ENCODE data around the gene GPC6.
A peak's percentile ranks its signal among the peaks of the same experiment; 100 is the strongest.

GPC6 gene

DNA sequence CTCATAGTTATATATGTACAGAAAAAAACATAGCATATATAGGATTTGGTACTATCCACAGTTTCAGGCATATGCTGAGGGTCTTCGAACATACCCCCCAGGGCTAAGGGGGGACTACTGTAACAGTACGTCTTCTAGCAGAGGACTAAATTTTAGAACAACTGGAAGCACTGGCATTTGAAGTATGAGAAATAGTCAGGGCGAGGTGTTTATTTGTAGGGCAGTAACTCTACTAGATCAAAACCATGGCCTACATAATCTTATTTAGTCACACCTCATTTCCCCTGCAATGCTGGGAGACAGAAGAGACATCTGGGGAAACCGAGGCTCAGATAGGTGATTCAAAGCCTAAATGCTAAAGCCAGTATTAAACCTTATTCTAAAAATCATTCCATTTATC lies 1007.2 kb downstream of the GPC6 start:
- no peak for DNase-seq

DNA sequence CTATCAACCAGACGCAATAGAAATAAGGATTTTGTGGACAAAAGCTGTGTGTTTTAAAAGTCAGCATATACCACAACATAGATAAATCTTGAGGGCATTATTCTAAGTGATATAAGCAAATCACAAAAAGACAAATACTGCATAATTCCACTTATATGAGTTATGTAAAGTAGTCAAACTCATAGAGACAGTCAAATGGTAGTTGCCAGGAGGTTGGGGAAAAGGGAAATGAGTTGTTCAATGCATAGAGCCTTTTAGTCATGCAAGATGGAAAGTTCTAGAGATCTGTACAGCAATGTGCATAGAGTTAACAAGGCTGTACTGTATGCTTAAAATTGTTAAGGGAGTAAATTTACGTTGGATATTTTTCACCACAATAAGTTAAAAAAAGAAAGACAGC lies 1008.1 kb downstream of the GPC6 start:
- DNase-seq: no peak

DNA sequence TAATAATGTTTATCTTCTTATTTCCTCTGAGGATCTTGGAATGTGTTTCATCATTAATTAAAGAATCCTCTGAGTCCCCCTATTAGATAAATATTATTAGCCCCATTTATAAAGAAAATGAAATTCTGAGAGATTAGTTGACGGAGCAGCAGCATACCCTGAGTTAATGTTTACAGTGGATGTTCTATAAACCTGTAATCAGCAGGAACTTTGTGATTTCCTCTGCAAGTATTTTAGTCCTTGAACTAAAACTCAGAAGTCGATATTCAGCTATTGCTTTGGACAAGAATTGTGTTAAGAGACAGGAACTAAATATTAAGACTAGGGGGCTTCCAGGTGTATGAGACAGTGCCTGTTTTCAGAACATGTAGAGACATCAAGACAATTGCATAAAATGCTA lies 1009.5 kb downstream of the GPC6 start:
- DNase-seq: no peak

DNA sequence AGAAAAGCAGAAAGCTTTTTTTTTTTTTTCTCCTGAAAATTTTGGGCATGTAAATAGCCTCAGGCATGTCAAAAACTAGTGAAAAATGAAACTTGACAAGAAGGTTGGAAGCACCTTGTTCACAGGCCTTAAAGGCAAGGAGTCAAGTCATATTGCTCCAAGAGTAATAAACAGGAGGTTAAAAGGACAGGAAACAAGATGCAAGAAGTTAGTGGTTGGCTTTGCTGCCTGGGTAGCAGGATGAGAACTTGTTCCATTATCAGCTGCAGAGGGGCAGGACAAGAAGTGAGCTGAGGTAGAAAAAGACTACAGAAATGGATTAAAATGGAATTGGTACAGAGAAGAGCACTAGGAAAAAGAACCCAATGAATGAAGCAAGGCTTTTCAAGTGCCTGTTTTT lies 1010.3 kb downstream of the GPC6 start:
- no peak for DNase-seq

DNA sequence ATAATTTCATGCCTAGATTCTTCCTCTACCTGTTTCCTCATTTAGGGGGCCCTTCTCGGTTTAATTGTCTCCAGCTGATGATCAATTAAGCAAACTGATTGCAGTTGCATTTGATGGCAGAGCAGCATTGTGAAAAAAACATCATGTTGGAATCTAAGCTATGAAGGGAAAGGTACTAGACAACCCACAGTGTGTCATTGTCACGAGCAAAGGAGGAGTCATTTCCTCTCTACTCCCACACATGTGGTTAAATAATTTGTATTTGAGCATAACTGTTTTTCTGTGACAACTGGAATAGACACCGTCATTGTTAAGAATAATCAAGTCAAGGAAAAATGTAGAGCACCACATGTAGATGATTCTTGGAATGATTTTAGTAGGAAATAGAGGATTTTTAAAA lies 1012.5 kb downstream of the GPC6 start:
- DNase-seq: peak; percentile 4 to 39

DNA sequence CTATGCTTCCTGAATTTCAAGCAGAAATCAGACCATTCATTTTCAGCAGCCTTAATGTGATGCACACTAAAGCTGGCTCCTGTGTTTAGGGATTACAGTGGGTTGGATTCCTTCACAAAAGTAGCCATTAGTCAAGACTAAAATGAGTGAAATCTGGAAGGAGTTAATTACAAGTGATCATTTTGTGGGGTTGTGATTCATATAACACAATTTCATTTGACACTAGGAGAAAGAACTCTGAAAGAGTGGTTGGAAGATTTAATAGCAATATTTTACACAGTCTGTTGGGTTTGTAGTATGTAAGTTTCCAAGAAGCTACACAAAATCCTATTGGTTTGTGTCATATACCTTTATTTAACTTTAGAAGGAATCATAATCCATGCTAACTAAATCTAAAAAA lies 1015.9 kb downstream of the GPC6 start:
- DNase-seq: no peak

DNA sequence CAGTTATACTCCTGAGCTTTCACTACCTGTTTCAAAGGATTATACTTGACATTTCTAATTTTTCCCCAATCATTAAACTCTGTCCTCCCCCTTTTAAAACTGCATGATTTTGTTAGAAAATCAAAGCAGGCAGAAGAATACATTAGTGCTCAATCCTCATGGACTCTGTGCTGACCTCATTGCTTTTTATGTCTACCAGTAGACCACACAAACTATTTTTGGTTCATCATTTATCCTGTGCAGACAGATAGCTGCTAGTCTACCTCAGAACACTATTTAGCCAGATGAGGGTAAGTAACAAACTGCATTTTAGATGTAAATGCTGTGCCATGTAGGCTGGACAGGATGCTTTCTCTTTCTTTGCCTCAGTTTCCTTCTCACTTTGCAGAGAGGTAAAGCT lies 1016.9 kb downstream of the GPC6 start:
- DNase-seq: no peak

DNA sequence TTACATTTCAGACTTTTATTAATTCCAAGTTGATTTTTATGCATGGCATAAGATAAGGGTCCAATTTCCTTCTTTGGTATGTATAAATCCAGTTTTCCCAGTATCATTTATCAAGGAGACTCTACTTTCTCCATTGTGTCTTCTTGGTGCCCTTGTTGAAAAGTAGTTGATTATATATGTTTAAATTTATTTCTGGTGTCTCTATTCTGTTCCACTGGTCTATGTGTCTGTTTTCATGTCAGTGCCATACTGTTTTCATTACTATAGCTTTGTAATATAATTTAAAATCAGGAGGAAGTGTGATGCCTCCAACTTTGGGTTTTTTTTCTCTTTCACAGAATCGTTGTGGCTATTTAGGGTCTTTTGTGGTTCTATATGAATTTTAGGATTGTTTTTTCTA lies 1019.9 kb downstream of the GPC6 start:
- no peak for DNase-seq

DNA sequence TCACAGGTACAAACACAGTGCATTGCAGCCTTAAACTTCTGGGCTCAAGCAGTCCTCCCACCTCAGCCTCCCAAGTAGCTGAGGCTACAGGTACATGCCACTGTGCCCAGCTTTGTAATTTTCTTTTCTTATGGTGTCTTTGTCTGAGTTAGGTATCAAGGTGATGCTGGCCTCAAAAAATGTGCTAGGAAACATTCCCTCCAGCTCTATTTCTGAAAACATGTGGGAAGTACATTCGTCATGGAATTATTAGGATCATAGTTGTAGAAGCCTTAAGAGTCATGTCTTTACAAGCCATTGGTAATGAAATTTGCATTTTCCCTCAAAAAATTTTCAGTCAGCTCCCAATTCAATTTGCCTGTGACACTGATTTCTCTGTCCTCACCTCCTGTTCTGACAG lies 1021.3 kb downstream of the GPC6 start:
- no peak for DNase-seq

DNA sequence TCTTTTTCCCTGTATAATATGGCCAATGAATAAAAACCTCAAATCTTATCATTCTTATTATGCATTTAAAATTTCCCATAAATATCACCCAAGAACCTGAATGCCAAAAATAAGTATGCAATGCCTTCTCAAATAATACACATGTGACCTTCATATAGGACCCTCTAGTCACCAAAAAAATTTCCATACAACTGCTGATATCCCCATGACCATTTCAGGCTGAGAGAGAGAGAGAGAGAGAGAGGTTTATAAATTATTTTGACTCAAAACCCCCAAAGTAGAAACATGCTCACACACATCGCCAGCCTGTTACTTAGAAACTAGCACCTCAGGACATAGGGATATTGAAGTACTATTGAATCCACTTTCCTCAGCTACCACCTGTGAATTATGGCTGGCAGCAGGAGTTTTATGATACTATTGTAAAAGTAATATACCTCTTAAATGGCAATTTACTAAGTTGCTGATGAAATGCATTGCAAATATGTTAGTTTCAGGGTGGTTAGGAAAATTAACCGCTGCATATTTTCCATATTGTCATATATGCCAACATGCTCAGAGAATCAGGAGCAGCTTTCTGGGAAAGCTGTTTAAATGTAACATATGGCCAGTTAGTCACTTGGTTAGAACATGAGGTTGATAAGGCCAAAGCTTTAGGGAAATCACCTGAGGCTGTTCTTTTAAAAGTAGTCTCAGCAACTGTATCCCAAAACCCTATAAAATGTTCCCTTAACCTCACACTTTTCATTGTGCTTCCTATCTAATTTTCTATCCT lies 1022.0 kb downstream of the GPC6 start:
- no peak for DNase-seq

DNA sequence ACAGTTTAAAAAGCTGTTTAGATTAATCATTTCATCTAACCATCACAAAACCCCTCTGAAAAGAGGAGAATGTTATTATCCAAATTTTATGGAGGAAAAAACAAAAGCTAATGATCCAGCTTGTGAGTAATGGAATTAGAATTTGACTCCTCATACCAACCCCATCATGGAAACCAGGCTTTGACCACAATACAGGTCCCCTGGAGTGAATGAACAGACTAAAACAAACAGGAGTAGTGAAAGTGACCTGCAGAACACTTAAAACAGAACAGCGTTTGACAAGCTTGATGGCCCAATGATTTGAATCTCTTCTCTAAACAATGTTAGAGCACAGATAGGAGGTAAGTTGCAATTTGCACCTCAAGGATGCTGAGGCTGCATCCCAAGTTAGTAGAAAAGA lies 1022.9 kb downstream of the GPC6 start:
- peak in 1 of 2 experiments; percentile 52 for DNase-seq

DNA sequence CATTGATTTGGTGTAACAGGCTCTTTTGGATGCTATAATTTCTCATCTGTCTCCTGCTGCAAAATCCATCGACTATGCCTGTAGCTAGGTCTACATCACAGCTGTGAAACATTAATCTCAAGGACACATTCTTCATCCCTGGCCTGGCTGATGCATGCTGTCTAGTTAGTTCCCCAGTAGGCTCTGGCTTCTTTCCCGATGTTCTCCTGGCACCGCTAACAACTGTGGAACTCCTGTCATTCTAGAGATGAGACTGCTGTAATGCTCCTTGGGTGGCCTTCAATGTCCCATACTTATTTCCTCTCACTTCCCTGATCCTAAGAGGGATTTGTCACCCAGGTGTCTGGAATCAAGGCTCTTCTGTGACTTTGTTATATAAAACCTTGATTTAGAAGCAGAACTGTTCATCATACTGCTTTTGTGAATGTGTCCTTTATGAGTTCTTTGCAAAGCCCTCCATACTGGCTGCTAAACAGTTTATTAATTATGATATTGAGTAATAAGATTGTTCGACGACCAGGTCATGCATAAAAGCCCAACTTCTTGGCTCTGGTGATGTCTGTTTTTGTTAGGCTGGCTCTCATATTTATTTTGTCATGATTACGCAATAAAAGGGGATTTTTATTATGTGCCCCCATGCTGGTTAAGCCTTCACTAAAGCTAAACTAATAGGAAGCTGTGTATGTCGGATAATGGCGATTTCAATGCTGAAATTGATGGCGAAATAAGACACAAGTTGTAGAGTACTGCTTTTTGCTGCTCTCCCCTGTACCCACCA lies 1025.4 kb downstream of the GPC6 start:
- no peak for DNase-seq

DNA sequence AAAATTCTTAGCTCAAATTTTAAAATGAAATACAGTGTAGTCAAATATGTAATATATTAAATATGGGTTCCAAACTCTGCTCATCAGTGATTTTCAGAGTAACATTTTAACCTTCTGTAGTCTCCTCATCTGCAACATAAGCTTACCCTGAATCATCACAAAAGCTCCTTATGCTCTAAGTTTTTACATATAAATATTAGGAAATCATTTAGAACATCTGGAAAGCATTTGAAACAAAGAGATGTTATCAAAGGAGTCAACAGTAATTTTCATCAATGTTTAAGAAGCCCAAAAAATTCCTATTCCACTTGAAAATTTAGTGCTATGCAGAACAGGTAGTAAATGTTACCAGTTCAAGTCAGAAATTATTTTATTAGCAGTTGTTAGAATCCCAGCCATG lies 1028.1 kb downstream of the GPC6 start:
- DNase-seq: no peak

DNA sequence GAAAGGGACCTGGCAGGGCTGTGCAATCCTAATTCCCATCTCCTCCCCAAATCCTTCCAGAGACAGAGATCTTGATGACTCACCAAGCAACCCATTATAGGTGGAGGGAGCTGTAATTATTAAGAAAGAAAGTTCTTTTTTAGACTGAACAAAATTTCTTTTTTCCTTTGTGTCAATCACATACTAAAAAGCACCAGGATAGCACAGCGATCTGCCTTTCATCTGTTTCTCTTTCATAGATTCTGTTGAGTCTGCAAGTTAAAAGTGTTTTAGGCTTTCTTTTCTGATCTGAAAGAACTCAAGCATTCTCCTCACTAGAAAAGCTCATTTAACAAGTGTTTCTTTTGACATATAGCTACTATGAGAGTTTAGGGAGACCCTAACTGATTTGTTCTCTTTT lies 1030.1 kb downstream of the GPC6 start:
- no peak for DNase-seq

DNA sequence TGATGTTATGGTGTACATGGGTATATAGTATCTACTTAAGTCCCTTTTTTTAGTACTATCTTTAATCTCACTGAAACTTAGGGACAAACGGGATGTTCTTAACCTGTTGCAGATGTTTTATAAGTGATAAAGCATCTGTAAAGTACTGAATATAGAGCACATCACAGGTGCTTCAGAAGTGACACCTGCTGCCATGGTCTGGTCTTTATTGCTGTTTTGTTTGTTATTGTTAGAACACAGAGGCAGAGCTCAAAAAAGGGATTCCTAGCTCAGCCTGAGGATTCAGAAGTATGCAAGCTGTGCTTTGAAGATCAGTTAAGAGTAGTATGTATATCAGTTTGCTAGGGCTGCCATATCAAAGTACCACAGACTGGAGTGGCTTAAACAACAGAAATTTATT lies 1033.4 kb downstream of the GPC6 start:
- no peak for DNase-seq

DNA sequence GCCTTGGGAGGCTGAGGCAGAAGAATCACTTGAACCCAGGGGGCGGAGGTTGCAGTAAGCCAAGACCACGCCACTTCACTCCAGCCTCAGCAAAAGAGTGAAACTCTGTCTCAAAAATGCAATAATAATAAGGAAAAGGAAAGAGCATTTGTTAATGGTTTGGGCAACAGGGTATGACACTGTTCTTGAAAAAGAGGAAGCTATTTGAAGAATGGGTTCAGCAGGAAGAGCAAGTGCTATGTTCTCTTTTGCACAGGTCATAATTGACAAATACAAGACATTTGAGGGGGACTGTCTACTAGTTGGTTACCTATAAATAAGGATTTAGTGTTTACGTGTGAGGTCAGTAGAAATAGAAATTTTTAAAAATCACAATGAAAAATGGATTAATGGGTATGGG lies 1034.6 kb downstream of the GPC6 start:
- DNase-seq: no peak

DNA sequence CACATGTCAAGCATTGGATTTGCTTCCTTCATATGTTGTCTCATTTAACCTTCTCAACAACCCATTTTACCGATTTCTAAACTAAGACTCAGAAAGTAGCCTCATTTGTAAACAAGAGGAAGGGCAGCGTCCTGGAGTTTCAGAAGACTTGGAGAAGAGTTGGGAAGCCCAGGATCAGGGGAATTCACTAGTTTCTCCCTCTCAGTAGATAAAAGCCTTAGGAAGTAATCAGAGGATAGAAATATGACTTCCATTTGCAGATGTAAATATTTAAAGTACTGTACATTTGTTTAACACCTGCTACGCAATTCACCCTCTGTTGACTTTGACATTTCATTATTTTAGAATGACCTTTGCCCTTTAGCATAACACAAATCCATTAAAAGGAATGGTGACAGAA lies 1036.4 kb downstream of the GPC6 start:
- DNase-seq: no peak

DNA sequence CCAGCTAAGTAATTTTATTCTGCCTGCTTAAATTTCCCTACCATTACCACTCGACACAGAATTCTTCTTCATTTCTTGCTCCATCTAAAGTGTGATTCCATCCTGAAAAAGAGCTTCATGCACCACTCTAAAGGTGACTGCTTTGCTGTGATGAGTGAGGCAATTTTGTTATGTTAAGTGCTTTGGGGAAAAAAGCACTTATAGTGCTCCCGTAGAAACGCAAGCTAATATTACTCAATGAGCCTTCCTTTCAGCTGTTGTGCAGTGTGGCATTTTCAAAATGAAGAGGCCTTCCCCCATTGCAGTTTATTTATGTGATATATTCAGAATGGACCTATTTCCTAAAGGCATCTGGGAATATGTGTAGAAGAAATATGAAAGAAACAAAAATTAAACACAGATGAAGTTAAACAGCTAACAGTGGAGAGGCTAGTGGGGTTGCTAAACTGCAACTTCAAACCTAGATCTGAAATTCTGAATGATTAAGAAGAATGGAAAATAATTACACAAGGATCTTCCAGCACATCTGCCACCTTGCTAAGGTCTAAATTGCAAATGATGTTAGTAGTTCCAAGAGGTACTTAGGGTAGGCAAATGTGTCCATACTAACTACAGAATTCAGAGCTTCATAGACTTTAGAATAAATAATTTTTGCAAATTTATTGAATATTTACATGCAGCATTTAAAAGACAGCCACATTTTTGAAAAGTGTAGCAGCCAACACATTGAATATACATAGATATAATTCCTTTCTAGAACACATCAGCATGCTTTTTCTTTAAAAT lies 1041.2 kb downstream of the GPC6 start:
- DNase-seq: no peak

DNA sequence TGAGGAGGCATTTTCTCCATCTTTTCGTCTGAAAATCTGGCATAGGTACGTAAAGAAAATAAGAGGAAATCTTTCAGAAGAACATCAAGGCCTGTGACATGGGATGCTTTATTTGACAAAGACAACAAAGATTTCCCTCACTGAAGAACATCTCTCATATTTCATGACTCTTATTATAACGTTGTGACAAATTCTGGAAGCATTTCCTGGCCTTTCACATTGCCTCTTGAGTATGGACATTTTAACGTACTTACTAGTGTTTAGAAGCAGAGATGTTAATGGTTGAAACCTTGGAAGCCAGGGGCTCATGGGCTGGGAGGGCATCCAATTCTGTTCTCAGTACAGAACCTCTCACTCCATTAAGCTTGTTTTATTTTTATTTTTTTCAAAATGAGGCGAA lies 1042.1 kb downstream of the GPC6 start:
- no peak for DNase-seq

DNA sequence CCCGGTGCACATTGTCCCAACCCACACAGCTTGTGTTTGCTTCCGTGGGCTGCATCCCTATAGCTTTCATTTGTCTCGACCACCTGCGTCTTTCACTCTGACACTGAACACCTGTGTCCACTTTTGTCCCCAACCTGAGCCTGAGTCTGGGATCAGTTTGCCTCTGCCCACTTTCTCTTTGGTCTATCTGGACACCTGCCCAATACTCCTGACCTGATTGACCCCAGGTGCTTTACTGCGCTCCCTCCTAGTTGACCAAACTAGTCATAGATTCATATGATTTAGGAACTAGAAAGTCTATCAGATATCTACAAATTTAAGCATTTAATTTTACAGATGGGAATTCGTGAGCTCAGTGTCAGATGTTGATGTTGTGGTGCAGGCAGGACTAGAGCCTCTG lies 1043.0 kb downstream of the GPC6 start:
- DNase-seq: no peak

DNA sequence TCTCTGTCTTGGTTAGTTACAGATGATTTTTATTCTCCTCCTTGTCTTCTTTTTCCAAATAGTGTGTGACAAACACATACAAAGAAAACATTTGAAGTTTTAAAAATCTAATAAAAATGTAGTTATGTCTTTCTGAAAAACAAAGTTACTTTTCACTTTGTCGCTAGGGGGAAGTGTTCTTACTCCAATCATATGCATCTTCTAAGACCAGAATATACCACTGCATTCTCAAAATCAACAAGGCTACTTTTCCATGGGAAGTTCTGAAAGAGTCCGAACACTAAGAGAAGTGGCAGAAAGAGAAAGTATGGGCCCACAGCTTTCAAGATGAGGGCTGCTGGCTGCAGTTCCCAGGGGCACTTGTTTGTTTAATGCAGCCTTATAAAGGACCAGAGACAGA lies 1043.9 kb downstream of the GPC6 start:
- DNase-seq: no peak

DNA sequence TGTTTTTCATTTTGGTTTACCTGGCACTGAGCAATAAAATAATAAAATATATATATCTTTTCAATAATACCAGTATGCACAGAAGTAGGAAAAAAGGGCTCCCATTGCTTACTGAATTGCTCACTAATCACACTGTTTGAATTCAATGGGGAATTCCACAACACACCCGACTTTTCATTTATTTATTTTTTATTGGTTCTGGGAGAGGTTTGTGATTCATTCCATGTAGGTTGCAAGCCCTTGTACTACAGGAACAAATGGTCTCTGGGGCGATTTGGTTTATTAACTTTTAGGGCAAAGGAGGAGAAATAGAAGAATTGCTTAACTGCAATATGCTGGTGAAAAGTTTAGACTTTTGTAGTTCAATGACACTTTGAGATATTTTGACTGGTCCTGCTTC lies 1045.4 kb downstream of the GPC6 start:
- DNase-seq: no peak

DNA sequence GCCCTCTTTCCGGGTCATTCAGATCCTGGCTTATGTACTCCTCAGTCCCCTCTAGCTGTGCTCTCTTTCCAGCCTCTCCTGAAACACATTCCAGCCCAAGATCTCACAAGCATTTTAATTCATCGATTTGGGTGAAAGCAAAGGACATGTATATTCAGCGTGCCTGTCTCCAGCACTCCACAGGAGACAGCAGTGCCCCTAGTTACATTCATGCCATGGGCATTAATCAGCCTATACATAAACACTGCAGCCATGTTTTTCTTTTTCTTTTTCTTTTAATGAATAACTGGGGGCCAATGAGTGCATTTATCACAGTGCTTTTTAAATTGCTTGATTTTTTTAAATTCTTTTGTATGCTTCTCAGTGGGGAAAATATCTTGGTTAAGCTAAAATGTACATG lies 1053.7 kb downstream of the GPC6 start:
- no peak for DNase-seq

DNA sequence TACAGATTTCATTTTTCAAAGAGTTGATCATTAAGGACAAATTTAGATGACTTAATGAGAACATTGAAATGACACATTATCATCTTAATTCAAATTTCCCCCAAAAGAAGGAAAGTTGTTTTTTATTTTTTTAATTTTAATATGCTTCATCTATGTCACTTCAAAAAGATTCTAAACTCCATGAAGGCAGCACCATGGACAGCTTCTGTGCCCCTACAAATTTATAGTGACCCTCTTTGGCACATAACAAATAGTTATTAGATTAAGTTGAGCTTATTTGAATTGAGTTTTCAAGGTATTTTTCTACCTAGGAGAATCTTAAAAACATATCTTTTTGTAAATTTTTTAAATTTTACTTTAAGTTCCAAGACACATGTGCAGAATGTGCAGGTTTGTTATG lies 1054.2 kb downstream of the GPC6 start:
- DNase-seq: no peak
